KMS-11 (cell line): Measurements from ENCODE around the gene EPC1.

ENCODE experiments used
- H2AFZ ChIP-seq: fragments of 200-600 bp; sonication (generic); 2 replicates; pipeline ENCODE4 v1.6.1; 2016; ENCODE audit warnings: antibody characterized with exemption, mixed run types, low read depth
- H3K27ac ChIP-seq: fragments of 200-600 bp; sonication (generic); 2 replicates; pipeline ENCODE4 v1.6.1; 2016; ENCODE audit warnings: mild to moderate bottlenecking, mixed run types
- H3K27me3 ChIP-seq: fragments of 200-600 bp; sonication (generic); 2 replicates; pipeline ENCODE4 v1.6.1; 2017; ENCODE audit warnings: mild to moderate bottlenecking, low read depth, mixed run types, moderate library complexity; ENCODE audit not compliant: insufficient read depth
- H3K36me3 ChIP-seq: fragments of 200-600 bp; sonication (generic); 2 replicates; pipeline ENCODE4 v1.6.1; 2017; ENCODE audit warnings: mild to moderate bottlenecking, mixed run types; ENCODE audit not compliant: insufficient read depth
- H3K4me1 ChIP-seq: fragments of 200-600 bp; sonication (generic); 2 replicates; pipeline ENCODE4 v1.6.1; 2016; ENCODE audit warnings: mild to moderate bottlenecking, low read depth, mixed run types; ENCODE audit not compliant: poor library complexity, severe bottlenecking
- H3K4me2 ChIP-seq: fragments of 200-600 bp; sonication (generic); 2 replicates; pipeline ENCODE4 v1.7.0; 2016; ENCODE audit warnings: mild to moderate bottlenecking, mixed run types
- H3K4me3 ChIP-seq: fragments of 200-600 bp; sonication (generic); IDR thresholded peaks from 2 replicates; pipeline ENCODE4 v1.6.1; 2017; ENCODE audit warnings: low read depth, low read length, mixed read lengths; ENCODE audit not compliant: insufficient read depth
- H3K79me2 ChIP-seq: fragments of 200-600 bp; sonication (generic); 2 replicates; pipeline ENCODE4 v1.6.1; 2016; ENCODE audit warnings: low read depth, mixed run types; ENCODE audit not compliant: insufficient read depth
- H3K9ac ChIP-seq: fragments of 200-600 bp; sonication (generic); 2 replicates; pipeline ENCODE4 v1.6.1; 2016; ENCODE audit warnings: mild to moderate bottlenecking, mixed run types
- H4K20me1 ChIP-seq: fragments of 200-600 bp; sonication (generic); 2 replicates; pipeline ENCODE4 v1.6.1; 2016; ENCODE audit warnings: mild to moderate bottlenecking, mixed run types; ENCODE audit not compliant: insufficient read depth
- CTCF ChIP-seq: fragments of 200-600 bp; sonication (generic); conservative IDR thresholded peaks from 2 replicates; pipeline ENCODE4 v1.6.1; 2017; ENCODE audit warnings: low read depth, mild to moderate bottlenecking, antibody characterized with exemption, low read length, moderate library complexity, mixed read lengths

EPC1 gene

GRCh38 chr10:32244421-32245207 is 102.3 kb downstream of the EPC1 start:
- Histone ChIP-seq H3K4me1 (peaks cover 29% of the 10 kb centered on the region), H3K36me3 (no peaks in the 10 kb centered on the region), H3K79me2 (no peaks in the 10 kb centered on the region), H3K4me3 (no peak overlapping the region), H3K4me2 (peak overlapping the region; percentile 20; the same call in 1 of the 2 replicates), H2AFZ (0 out of 2 replicates have a peak overlapping the region, but pooled peaks have one; percentile 1), H3K27ac (peak overlapping the region; percentile 50), H3K9ac (0 out of 2 replicates have a peak overlapping the region, but pooled peaks have one; percentile 1), H3K27me3 (no peaks in the 10 kb centered on the region), H4K20me1 (no peaks in the 10 kb centered on the region)
- no peak for TF ChIP-seq CTCF

- Histone ChIP-seq H3K4me3 (no peak overlapping the region), H3K9ac (no peak overlapping the region), H3K4me2 (peak overlapping the region; percentile 20; the same call in 1 of the 2 replicates), H4K20me1 (no peaks in the 10 kb centered on the region), H3K4me1 (peaks cover 29% of the 10 kb centered on the region), H3K79me2 (no peaks in the 10 kb centered on the region), H3K27ac (peak overlapping the region; percentile 50; the same call in 1 of the 2 replicates), H2AFZ (no peak overlapping the region), H3K27me3 (no peaks in the 10 kb centered on the region), H3K36me3 (no peaks in the 10 kb centered on the region)
- no peak for TF ChIP-seq CTCF
Measured at GRCh38 chr10:32244011-32244410, 102.9 kb downstream of the EPC1 start.

GRCh38 chr10:32241946-32242345 is 105.0 kb downstream of the EPC1 start:
- H3K27me3 ChIP-seq: no peaks in the 10 kb centered on the region
- H3K4me2 ChIP-seq: no peak overlapping the region
- H3K4me3 ChIP-seq: no peak overlapping the region
- H3K9ac ChIP-seq: no peak overlapping the region
- no peaks in the 10 kb centered on the region for H3K79me2 ChIP-seq
- peaks cover 29% of the 10 kb centered on the region for H3K4me1 ChIP-seq
- no peak for TF ChIP-seq CTCF
- H4K20me1 ChIP-seq: no peaks in the 10 kb centered on the region
- no peaks in the 10 kb centered on the region for H3K36me3 ChIP-seq
- no peak overlapping the region for H3K27ac ChIP-seq
- H2AFZ ChIP-seq: no peak overlapping the region

GRCh38 chr10:32240471-32240870 is 106.5 kb downstream of the EPC1 start:
- H3K27me3 ChIP-seq: no peaks in the 10 kb centered on the region
- no peak for TF ChIP-seq CTCF
- H2AFZ ChIP-seq: no peak overlapping the region
- H3K4me1 ChIP-seq: peaks cover 22% of the 10 kb centered on the region
- no peaks in the 10 kb centered on the region for H3K79me2 ChIP-seq
- no peaks in the 10 kb centered on the region for H4K20me1 ChIP-seq
- no peaks in the 10 kb centered on the region for H3K36me3 ChIP-seq
- no peak overlapping the region for H3K27ac ChIP-seq
- H3K4me2 ChIP-seq: no peak overlapping the region
- H3K4me3 ChIP-seq: no peak overlapping the region
- H3K9ac ChIP-seq: no peak overlapping the region
